Neural cell (in vitro differentiated cells): ENCODE data around the gene TXNL4B. TPM values are rescaled to one million over a fixed set of nuclear protein-coding genes. Genes with fewer than 3 reads are reported as not detected.

Experiments used
- H2AFZ ChIP-seq: fragments of 200-600, 300-800 bp; sonication (generic), shearing (Covaris generic); 2 replicates; pipeline ENCODE4 v1.6.0; 2014; ENCODE audit warnings: low read depth, mild to moderate bottlenecking, antibody characterized with exemption, low read length, moderate library complexity
- H3F3A ChIP-seq: fragments of 200-600 bp; shearing (Covaris generic); 2 replicates; pipeline ENCODE4 v1.6.1; 2016; ENCODE audit warnings: mild to moderate bottlenecking, moderate library complexity, mixed read lengths, antibody characterized with exemption, low read length; ENCODE audit not compliant: insufficient read depth, poor library complexity, severe bottlenecking
- H3K27ac ChIP-seq: fragments of 200-600, 300-800 bp; sonication (generic), shearing (Covaris generic); 2 replicates; pipeline ENCODE4 v1.5.1; 2014; ENCODE audit warnings: mild to moderate bottlenecking, low read length, moderate library complexity
- H3K27me3 ChIP-seq: fragments of 300-800, 200-600 bp; sonication (generic), shearing (Covaris generic); 2 replicates; pipeline ENCODE4 v1.6.0; 2014; ENCODE audit warnings: mild to moderate bottlenecking, low read depth, low read length, moderate library complexity; ENCODE audit not compliant: insufficient read depth
- H3K36me3 ChIP-seq: fragments of 300-800, 200-600 bp; sonication (generic), shearing (Covaris generic); 2 replicates; pipeline ENCODE4 v1.5.1; 2014; ENCODE audit warnings: mild to moderate bottlenecking, antibody characterized with exemption, low read length, moderate library complexity; ENCODE audit not compliant: insufficient read depth
- H3K4me2 ChIP-seq: fragments of 300-800, 200-600 bp; sonication (generic), shearing (Covaris generic); 2 replicates; pipeline ENCODE4 v1.6.0; 2014; ENCODE audit warnings: mild to moderate bottlenecking, low read length
- H3K4me3 ChIP-seq: fragments of 300-800, 200-600 bp; sonication (generic), shearing (Covaris generic); 2 replicates; pipeline ENCODE4 v1.5.1; 2014; ENCODE audit warnings: mild to moderate bottlenecking, low read length, moderate library complexity
- H3K79me2 ChIP-seq: fragments of 200-600 bp; shearing (Covaris generic); replicated peaks from 2 replicates; pipeline ENCODE4 v1.6.0; 2014; ENCODE audit warnings: mild to moderate bottlenecking, low read length, moderate library complexity; ENCODE audit not compliant: insufficient read depth
- H3K9ac ChIP-seq: fragments of 300-800, 200-600 bp; sonication (generic), shearing (Covaris generic); 2 replicates; pipeline ENCODE4 v1.6.1; 2016; ENCODE audit warnings: mild to moderate bottlenecking, low read length, mixed read lengths
- H3K9me2 ChIP-seq: fragments of 200-600 bp; shearing (Covaris generic); 2 replicates; pipeline ENCODE4 v1.6.1; 2016; ENCODE audit warnings: mild to moderate bottlenecking, low read length, mixed read lengths; ENCODE audit not compliant: insufficient read depth
- H3K9me3 ChIP-seq: fragments of 200-600, 300-800 bp; sonication (generic), shearing (Covaris generic); 2 replicates; pipeline ENCODE4 v1.6.1; 2016; ENCODE audit warnings: mild to moderate bottlenecking, mixed run types, low read length, moderate library complexity, mixed read lengths
- H4K20me1 ChIP-seq: fragments of 200-600 bp; shearing (Covaris generic); 2 replicates; pipeline ENCODE4 v1.6.1; 2016; ENCODE audit warnings: mild to moderate bottlenecking, mixed run types; ENCODE audit not compliant: insufficient read depth
- CTCF ChIP-seq: fragments of 450-650 bp; IDR thresholded peaks from 2 replicates; pipeline ENCODE4 v1.5.1; 2014; ENCODE audit warnings: antibody characterized with exemption, mild to moderate bottlenecking, moderate library complexity; ENCODE audit not compliant: poor library complexity, severe bottlenecking
- EP300 ChIP-seq: fragments of 450-650 bp; conservative IDR thresholded peaks from 2 replicates; pipeline ENCODE4 v1.6.1; 2014; ENCODE audit warnings: antibody characterized with exemption, mild to moderate bottlenecking, moderate library complexity; ENCODE audit not compliant: poor library complexity, severe bottlenecking
- EZH2 ChIP-seq: fragments of 200-600, 300-800 bp; shearing (Covaris generic), sonication (generic); IDR thresholded peaks from 2 replicates; pipeline ENCODE4 v1.6.1; 2014; ENCODE audit warnings: antibody characterized with exemption, low read length, borderline replicate concordance, mild to moderate bottlenecking; ENCODE audit not compliant: insufficient read depth, poor library complexity, severe bottlenecking
- MXI1 ChIP-seq: fragments of 450-650 bp; conservative IDR thresholded peaks from 2 replicates; pipeline ENCODE4 v1.6.1; 2014; ENCODE audit warnings: antibody characterized with exemption, mild to moderate bottlenecking; ENCODE audit not compliant: poor library complexity, severe bottlenecking
- POLR2AphosphoS5 ChIP-seq: IDR thresholded peaks from 2 replicates; pipeline ENCODE4 v1.6.1; 2012
- RAD21 ChIP-seq: fragments of 450-650 bp; conservative IDR thresholded peaks from 2 replicates; pipeline ENCODE4 v1.6.1; 2014; ENCODE audit warnings: antibody characterized with exemption, mild to moderate bottlenecking, moderate library complexity
- REST ChIP-seq: IDR thresholded peaks from 2 replicates; pipeline ENCODE4 v1.6.1; 2012; ENCODE audit warnings: borderline replicate concordance
- SMC3 ChIP-seq: fragments of 450-650 bp; conservative IDR thresholded peaks from 2 replicates; pipeline ENCODE4 v1.6.1; 2014; ENCODE audit warnings: antibody characterized with exemption, mild to moderate bottlenecking, moderate library complexity; ENCODE audit not compliant: poor library complexity
- TAF1 ChIP-seq: IDR thresholded peaks from 2 replicates; pipeline ENCODE4 v1.6.1; 2012; ENCODE audit warnings: low read depth
- polyA plus RNA-seq: library from polyadenylated mRNA; depleted of rRNA; stranded (reverse); fragments of >200 nt; gene quantifications from 2 replicates; pipeline ENCODE4 v1.2.3, GENCODE V29; 2014

TXNL4B gene
- polyA plus RNA-seq, 1 donor from 2014 or later: 26.2 TPM

- Histone ChIP-seq H3K4me2 (no peak overlapping the region), H2AFZ (no peak overlapping the region), H4K20me1 (no peaks in the 10 kb centered on the region), H3K79me2 (no peaks in the 10 kb centered on the region), H3F3A (no peaks in the 10 kb centered on the region), H3K27me3 (no peaks in the 10 kb centered on the region), H3K9ac (no peak overlapping the region), H3K9me2 (no peaks in the 10 kb centered on the region), H3K4me3 (no peak overlapping the region), H3K9me3 (no peaks in the 10 kb centered on the region), H3K36me3 (peaks cover 7% of the 10 kb centered on the region), H3K27ac (no peak overlapping the region)
- no peak for TF ChIP-seq TAF1
- TF ChIP-seq EZH2: no peak
- TF ChIP-seq EP300: no peak
- no peak for TF ChIP-seq MXI1
- TF ChIP-seq POLR2AphosphoS5: no peak
Measured at GRCh38 chr16:72109300-72109699, 15.9 kb upstream of the TXNL4B start.

GRCh38 chr16:72108353-72109102, 15.1 kb upstream of the TXNL4B start:
- Histone ChIP-seq H3K4me2 (no peak overlapping the region), H2AFZ (no peak overlapping the region), H3K4me3 (no peak overlapping the region), H3F3A (no peaks in the 10 kb centered on the region), H3K27me3 (no peaks in the 10 kb centered on the region), H3K79me2 (no peaks in the 10 kb centered on the region), H3K9ac (no peak overlapping the region), H3K9me3 (no peaks in the 10 kb centered on the region), H3K36me3 (peaks cover 7% of the 10 kb centered on the region), H4K20me1 (no peaks in the 10 kb centered on the region), H3K27ac (no peak overlapping the region), H3K9me2 (no peaks in the 10 kb centered on the region)
- no peak for TF ChIP-seq RAD21
- TF ChIP-seq EZH2: no peak
- TF ChIP-seq REST: no peak
- TF ChIP-seq EP300: no peak
- no peak for TF ChIP-seq MXI1
- TF ChIP-seq TAF1: no peak
- no peak for TF ChIP-seq SMC3
- no peak for TF ChIP-seq CTCF
- no peak for TF ChIP-seq POLR2AphosphoS5
